Measurements from ENCODE around the gene BNC2.
"Not testable (repeated sequence)": the region's sequence is repeated elsewhere in the genome, so short reads cannot be mapped to it uniquely, and the experiment has no call there.

The BNC2 gene

DNA sequence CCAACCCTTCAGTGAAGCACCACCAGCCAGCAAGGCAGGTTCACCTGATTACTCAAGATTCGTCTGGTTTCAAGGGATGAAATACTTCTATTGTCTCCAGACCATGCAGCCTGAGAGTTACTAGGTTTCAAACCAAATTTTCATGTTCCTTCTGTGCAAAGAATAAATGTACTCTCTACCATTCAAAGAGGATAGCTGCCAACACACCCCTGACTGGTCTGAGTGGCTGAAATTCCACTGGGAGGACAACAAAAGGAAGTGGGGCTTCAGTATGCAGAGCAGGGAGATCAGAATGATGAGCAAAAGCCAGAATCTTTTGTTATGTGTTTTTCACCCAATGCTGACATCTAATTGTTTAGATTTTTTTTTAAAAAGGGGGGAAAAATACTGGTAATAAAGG is 356.3 kb downstream of the BNC2 start:
- DNase-seq (ENCODE audit: low read depth in 2 of 2, low spot score in 1 of 2): no peak

DNA sequence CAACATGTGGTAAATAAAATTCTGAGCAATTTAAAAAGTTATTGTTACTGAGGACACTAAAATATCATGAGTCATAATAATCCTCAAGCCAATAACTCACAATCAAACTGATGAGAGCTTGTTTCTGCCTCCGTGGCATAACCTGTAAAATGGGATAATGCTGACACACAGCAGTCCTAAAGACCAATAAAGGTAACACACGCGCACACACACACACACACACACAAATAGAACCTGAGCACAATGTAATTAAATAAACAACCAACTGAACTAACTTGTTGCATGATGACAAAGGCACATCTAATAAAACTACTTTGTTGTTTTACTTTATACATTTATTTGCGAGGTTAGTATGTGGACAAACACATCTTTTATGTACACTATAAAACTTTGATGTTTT is 358.2 kb downstream of the BNC2 start:
- DNase-seq (ENCODE audit: low read depth in 2 of 2, low spot score in 1 of 2): no peak

DNA sequence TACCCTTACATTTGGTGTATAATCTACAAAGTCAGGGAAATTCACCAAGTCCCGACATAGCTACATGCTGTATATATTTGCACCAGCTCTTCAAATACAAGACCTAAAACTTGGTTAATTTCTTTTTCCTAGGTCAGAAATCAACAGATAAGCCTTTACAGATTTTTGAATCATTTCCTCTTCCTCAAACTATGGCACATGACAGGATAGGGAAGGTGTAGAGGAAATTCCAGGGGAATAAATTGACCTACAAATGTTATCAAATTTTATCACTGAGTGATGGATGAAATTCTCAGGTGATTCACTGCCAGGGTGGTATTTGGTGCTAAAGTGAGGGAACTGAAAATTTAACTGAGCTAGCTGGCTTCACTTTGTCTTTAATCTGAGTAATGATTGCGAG is 360.0 kb downstream of the BNC2 start:
- no peak for DNase-seq (ENCODE audit: low read depth in 2 of 2, low spot score in 1 of 2)

DNA sequence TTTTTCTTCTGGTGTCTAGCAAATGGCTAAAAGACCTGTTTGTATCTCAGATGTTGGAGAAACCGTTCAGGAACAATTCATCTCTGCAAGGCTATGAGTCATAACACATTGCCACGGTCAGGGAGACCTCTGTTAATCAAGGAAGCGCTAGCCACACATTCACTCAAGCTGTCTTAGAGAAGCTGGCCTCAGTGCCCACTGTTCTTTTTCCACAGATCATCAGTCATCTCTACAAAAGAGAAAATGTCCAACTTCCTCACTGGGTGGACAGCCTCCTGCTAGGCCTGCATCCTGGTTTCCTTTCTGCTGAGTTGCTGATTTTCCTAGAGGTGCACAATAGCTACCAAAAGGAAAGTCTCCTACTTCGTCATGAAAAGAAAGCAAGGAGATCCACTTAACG is 360.5 kb downstream of the BNC2 start:
- no peak for DNase-seq (ENCODE audit: low read depth in 2 of 2, low spot score in 1 of 2)

DNA sequence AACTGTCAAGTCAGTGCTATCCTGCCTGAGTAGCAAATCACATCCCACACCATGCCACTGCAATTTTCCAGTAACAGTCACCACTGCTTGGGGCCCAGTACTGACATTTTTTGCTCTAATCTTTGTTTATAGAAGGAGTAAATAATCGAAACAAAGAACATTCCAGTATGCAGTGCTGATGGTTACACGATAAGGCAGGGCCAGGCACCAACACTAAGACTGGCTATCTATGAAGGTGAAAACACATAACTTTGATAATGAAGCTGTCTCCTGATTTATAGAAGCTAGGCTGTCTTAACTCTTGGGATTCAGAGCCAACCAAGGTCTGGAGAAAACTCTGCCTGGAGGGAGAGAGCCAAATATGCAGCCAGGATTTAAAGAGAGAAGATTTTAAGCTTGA is 365.3 kb downstream of the BNC2 start:
- no peak for DNase-seq (ENCODE audit: low read depth in 2 of 2, low spot score in 1 of 2)

DNA sequence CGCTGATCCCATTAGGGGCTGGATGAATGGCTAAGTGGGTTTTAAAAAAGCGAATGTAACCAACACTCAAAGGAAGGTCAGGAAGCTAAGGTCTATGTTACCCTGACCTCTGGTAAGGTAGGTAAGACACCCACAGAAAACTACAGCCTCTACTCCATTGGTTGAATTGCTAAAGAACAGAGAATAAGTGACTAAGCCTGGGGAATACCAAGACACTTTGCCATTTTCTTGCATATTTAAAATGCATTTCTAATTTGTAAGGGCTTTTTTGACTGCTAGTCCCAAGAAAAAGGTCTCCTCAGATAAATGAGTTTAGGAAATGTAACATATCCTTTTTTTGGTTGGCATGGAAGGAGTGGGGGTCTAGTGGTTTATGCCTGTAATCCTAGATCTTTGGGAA is 368.7 kb downstream of the BNC2 start:
- DNase-seq (ENCODE audit: low read depth in 2 of 2, low spot score in 1 of 2): no peak

DNA sequence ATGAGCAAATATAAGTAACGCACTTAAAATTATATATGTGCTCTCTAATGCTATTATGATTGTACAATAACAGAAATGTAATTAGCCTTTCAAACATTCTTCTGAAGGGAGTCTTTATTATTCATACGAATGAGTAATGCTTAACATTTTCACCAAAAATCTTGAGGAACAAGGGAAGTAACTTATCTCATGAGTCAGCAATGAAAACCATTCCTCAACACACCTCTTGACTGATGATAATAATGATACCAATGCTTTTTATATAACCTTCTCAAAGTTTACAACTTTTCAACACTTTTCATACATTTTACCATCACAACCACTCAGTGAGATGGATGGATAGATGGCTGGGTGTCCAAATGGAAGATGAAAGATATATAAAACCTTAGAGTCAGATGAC is 369.3 kb downstream of the BNC2 start:
- no peak for DNase-seq (ENCODE audit: low read depth in 2 of 2, low spot score in 1 of 2)

DNA sequence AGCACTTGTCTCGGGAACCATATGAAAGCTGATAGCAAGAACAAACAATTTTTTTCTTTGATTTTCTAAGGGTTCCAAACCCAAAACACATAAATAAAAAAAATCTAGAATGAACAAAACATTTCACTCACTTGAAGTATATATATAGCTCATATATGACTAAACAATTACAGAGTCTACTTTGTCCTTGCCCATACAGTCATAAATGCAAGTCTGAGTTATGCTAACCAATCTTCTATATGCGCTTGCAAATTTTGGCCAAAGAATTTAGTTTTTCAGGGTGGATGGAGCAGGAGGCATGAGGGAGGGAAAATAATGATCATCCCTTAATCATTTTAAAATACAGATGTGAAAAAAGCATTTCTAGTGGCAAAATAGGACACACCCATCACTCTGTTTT is 370.1 kb downstream of the BNC2 start:
- no peak for DNase-seq (ENCODE audit: low read depth in 2 of 2, low spot score in 1 of 2)

DNA sequence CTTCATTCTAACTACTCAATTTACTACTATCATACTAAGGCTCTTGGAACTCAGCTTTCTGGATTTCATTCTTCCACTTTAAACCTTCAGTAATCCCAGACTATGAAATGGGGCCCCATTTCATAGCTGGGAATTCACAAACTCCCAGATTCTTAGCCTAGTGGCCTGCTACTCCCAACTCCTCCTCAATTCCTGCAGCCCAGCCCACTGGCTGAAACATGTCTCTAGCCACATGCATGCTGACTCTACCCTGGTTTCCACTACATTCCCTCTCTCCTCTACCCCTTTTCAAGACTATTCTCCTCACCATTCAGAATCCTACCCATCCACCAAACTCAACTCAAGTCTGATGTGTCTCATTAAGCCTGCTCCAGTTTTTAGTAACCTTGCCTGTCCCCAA is 370.6 kb downstream of the BNC2 start:
- no peak for DNase-seq (ENCODE audit: low read depth in 2 of 2, low spot score in 1 of 2)

DNA sequence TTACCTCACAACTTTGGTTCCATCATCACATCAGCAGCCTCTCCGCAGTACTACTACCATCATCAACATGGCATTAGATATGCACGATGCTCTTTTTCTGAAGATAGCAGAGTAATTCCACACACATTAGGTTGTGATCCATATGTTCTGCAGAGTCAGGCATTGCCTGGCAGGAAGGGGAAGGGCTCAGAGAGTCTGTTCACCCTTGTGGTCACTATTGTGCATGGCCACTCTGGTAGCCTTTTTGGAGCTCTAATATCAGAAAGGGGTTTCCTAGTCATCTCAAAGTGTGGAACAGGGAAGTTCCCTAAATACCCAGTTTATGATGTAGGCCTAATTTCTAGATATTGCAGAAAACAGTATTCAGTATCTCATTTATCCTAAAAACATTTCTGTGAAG is 373.6 kb downstream of the BNC2 start:
- no peak for DNase-seq (ENCODE audit: low read depth in 2 of 2, low spot score in 1 of 2)

DNA sequence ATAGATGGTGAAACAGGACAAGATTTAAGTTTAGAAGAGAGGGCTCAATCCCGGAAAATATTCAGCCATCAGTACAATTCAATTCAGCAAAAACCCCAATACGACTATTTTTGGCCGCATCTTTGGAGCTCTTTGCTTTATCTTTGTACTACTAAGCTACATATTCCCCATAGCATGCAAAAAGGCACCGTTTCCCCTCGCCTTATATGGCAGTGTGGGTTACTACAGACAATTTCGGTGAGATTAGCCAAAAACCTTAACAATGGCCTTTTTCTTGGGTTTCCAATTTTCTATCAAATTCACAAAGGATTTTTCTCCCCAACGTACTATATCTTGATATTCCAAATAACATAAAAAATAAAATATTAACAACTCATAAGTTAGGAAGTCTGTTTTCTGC is 382.6 kb downstream of the BNC2 start:
- no peak for DNase-seq (ENCODE audit: low read depth in 2 of 2, low spot score in 1 of 2)

DNA sequence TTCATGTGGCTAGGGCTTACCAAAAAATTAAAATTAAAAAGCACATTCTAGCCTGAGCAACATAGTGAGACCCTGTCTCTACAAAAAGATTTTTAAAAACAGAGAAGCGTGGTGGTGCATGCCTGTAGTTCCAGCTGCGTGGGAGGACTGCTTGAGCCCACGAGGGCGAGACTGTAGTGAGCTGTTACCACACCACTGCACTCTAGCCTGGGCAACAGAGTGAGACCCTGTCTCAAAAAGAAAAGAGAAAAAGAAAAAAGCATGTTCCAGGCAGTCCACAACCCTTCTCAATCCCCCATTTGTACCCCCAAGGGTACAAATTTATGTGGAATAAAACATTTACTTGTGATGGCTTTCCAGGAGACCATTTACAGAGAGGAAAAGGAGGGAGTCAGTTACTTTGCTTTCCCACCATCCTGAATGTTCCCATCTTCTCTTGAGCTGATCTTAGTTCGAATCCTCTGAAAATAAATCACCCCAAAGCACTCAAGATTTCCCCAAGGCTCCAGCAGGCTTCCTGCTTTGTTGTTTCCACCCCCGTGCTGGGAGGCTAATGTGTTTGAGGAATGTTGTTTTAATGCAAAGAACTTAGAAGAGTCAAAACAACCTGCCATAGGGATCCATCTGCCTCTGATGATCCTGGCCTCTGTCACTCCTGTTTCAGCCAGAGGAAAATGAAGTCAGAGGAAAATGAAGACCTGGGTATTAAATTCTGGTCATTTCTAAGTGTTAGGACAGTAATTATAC is 384.7 kb downstream of the BNC2 start:
- DNase-seq (ENCODE audit: low read depth in 2 of 2, low spot score in 1 of 2): no peak

DNA sequence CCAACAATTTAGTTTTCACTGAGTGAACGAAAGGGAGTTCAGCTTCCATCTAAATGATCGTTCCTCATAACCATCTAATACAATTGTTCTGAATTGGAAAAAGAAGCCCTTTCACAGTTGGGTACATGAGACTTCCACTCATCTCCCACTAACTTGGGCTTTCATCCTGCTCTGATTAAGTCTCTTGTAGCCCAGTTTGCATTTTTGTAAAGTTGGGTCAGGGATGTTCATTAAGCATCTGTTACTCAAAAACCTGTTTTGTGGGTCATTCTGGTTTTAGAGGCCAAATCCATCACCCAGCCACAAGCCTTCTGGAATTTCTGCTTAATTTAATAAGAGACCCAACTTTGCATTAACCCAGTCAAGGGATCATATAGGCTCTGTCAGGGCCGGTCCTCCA is 385.3 kb downstream of the BNC2 start:
- no peak for DNase-seq (ENCODE audit: low read depth in 2 of 2, low spot score in 1 of 2)

DNA sequence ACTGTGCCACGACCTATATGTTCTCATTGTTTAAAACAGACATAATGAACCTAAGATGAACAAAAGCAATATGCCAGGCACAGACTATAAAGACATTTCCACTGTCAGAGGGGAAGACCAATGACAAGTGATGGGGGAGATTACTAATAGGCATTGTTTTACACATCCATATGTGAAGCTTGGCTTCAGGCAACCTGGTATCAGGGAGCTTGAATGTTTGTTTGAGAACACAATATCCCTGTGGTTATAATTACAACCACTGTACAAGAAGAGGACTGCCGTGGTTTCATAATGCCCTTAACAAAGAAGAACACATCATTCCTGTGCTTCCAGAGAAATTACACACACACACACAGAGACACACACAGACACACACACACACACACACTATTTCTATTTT is 385.7 kb downstream of the BNC2 start:
- no peak for DNase-seq (ENCODE audit: low read depth in 2 of 2, low spot score in 1 of 2)

DNA sequence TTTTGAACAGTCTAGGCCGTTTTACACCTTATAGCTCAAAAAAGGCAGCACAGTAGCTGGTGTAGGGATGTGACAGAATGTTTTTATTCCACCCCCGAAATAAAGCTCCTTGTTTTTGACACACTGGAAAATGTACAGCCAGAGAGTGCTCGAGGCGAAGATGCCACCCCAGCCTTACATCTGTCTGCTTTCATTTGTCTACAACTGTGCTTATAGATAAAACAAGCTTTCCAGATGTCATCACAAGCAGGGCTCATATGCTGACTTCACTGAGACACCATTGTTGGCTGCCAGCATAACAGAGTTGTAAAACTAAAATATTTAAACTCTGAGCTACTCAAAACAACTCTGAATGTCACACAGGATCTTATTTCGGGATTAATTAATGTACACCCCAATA is 386.3 kb downstream of the BNC2 start:
- no peak for DNase-seq (ENCODE audit: low read depth in 2 of 2, low spot score in 1 of 2)

DNA sequence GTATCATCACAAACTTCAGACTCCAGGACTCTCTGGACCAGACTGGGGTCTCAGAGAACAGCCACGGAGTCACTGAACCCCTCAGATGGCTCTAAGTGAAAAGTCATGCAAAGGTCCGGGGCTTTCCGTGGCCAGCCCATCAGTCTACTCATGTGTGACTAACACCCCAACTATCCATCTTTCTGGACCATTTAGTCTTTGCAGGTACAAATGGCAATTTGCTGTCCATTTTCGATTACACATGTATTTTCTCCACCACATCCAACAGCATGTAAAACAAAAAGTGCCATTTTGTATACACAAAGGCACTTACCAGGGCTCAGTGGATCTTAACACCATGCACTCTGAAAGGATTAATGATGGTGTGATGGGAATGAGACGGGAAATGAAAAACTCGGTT is 387.7 kb downstream of the BNC2 start:
- no peak for DNase-seq (ENCODE audit: low read depth in 2 of 2, low spot score in 1 of 2)

DNA sequence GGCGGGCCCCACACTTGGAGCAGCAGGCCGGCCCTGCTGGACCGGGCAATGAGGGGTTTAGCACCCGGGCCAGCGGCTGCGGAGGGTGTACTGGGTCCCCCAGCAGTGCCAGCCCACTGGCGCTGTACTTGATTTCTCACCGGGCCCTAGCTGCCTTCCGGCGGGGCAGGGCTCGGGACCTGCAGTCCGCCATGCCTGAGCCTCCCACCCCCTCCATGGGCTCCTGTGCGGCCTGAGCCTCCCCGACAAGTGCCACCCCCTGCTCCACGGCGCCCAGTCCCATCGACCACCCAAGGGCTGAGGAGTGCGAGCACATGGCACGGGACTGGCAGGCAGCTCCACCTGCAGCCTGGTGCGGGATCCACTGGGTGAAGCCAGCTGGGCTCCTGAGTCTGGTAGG is 389.9 kb downstream of the BNC2 start:
- DNase-seq (ENCODE audit: low read depth in 2 of 2, low spot score in 1 of 2): not testable (repeated sequence)

DNA sequence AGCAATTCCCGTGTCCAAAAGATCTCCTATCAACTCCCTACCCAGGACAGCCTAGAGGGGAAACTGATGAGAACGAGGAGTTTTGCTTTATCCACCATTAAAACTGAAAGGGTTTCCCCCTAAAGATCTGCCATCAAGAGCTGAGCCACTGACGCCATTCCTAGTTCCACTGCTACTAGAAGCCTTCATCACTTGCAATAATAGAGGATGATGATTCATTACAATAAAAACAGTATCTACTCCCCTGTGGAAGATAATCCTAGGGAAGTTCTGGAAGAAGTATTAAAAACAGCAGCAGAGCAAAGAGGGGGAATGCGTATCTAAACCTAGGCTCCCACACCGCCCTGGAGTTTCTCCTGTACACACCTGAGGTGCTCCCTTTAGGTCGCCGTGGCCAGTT is 394.5 kb downstream of the BNC2 start:
- DNase-seq (ENCODE audit: low read depth in 2 of 2, low spot score in 1 of 2): no peak

DNA sequence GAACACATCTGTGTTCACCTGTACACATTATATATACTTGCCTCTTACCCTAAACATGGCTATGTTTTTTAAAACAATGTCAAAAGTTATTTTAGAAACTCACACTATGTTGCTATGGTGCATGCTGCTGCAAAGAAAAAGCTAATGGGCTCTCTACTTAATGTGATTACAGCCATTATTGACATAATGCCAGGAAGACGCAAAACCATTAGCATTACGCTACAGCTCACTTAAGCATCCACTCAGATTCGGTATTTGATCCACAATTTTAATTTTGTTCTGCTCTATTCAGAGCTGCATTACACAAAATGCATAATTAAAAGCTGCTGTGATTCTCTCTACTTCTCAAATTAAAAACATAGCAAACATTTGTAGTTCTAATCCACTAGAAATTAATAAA is 395.2 kb downstream of the BNC2 start:
- DNase-seq (ENCODE audit: low read depth in 2 of 2, low spot score in 1 of 2): no peak

DNA sequence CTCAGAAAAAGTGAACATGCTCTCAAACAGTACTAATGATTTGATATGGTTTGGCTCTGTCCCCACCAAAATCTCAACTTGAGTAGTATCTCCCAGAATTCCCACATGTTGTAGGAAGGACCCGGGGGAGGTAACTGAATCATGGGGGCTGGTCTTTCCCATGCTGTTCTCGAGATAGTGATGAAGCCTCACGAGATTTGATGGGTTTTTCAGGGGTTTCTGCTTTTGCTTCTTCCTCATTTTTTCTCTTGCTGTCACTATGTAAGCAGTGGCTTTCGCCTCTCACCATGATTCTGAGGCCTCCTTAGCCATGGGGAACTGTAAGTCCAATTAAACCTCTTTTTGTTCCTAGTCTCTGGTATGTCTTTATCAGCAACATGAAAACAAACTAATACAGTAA is 401.3 kb downstream of the BNC2 start:
- no peak for DNase-seq (ENCODE audit: low read depth in 2 of 2, low spot score in 1 of 2)

DNA sequence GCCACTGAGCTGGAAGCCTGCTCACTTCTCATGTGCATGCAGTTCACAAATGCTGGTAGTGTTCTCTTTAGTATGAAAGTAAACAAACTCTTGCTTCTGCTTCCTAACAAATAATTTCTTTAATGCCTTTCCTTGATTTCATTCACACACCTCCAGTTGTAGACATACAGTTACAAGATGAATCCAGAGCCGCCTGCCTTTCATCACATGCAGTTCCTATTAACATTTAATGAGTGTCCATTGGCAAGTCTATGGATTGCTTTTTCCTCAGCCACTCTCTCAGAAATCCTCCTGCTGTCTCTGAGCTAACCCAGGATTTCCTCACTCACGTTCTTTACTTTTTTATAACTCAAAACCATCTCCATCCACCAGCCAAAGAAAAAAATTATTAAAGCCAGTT is 408.6 kb downstream of the BNC2 start:
- DNase-seq (ENCODE audit: low read depth in 2 of 2, low spot score in 1 of 2): no peak

DNA sequence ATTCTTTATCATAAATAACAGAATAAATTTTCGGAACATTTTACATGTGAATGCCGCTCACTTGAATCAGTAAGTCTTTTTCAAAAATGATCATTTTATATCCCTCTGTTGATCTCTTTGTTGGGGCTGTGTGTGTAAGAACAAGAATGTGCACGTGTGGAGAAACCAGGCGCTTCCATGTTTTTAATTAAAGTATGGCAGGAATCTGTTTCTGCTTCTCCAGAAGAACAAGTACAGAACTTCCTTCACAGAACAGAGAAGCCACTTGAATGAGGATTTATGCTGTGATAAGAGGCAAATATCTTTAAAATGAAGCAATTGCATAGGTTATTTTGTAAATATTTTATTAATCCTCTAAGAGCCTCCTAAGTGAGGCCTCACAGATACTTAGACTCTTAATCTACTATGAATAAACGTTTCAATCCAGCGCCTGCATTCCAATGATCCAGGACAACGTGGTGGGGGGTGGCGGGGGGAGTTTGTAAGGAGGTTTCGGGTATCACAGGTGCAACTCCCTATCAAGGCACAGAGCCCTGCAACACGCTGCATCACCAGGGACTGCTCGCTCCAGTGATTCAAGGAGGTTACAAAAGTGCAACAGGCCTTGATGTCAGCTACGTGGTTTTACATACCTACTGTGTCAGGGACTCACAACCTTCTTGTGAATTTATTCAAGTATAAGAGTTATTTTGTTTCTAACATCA is 409.2 kb downstream of the BNC2 start:
- DNase-seq (ENCODE audit: low read depth in 2 of 2, low spot score in 1 of 2): no peak

DNA sequence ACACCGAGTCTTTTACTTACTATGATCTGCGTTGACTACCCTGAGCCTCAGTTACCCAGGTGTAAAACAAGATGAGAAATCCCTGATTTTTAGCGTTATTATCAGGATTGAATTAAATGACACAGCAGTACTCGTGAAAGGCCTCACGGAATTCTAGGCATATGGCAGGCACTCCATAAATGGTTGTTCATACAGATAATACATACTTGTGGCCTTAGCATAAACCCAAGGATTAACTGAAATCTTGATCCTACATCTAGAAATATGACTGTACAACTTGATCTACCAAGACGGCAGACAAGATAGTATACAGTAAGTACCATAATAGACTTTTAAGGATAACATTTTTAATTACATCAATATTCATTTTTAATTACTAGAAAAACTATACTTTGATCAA is 409.8 kb downstream of the BNC2 start:
- DNase-seq (ENCODE audit: low read depth in 2 of 2, low spot score in 1 of 2): no peak

Measured in stimulated activated CD8-positive, alpha-beta memory T cell treated with anti-CD3 and anti-CD28 coated beads, Interleukin-4, amount 100 ng/mL, for 1 hour (primary cell).